ENCODE results near the gene KCNQ5.
"Not testable (repeated sequence)": the region's sequence is repeated elsewhere in the genome, so short reads cannot be mapped to it uniquely, and the experiment has no call there.

Gene KCNQ5

GRCh38 chr6:72968704-72969103 lies 346.8 kb downstream of the KCNQ5 start:
- TF ChIP-seq ZNF274 (IDR thresholded peaks at IDR 0.05; ENCODE audit: low read depth, low read length), result no peak
- no peak overlapping the region for H3K4me3 ChIP-seq (ENCODE audit: low read length)

- TF ChIP-seq ZNF274 (IDR thresholded peaks at IDR 0.05; ENCODE audit: low read depth, low read length), result no peak
- H3K4me3 ChIP-seq (ENCODE audit: low read length), result no peak overlapping the region
Measured at GRCh38 chr6:72969666-72970065, 347.8 kb downstream of the KCNQ5 start.

GRCh38 chr6:72972579-72972978 lies 350.7 kb downstream of the KCNQ5 start:
- TF ChIP-seq ZNF274 (IDR thresholded peaks at IDR 0.05; ENCODE audit: low read depth, low read length), result no peak
- H3K4me3 ChIP-seq (ENCODE audit: low read length), result no peak overlapping the region

DNA sequence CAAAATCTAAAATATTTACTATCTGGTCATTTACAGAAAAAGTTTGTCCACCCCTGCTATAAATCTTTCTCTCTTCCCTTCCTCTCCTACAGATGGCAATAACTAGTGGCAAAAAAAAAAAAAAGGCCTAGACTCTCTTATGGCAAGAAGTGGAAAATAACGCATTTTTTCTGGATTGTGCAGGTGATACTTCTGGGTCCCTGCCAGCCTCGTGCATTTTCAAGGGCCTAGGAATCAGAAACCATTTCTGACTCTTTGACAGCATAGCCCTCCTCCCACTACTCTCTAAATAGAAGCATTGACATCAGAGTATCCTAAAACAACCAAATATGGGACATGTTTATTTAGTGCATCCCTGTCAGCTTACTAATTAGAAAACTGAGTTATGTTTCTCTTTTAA lies 352.4 kb downstream of the KCNQ5 start:
- no peak for TF ChIP-seq ZNF274 (IDR thresholded peaks at IDR 0.05; ENCODE audit: low read depth, low read length)
- no peak overlapping the region for H3K4me3 ChIP-seq (ENCODE audit: low read length)

GRCh38 chr6:72975352-72975752 lies 353.5 kb downstream of the KCNQ5 start:
- no peak for TF ChIP-seq ZNF274 (IDR thresholded peaks at IDR 0.05; ENCODE audit: low read depth, low read length)
- no peak overlapping the region for H3K4me3 ChIP-seq (ENCODE audit: low read length)

GRCh38 chr6:72976484-72976883 lies 354.6 kb downstream of the KCNQ5 start:
- no peak overlapping the region for H3K4me3 ChIP-seq (ENCODE audit: low read length)
- TF ChIP-seq ZNF274 (IDR thresholded peaks at IDR 0.05; ENCODE audit: low read depth, low read length), result no peak

DNA sequence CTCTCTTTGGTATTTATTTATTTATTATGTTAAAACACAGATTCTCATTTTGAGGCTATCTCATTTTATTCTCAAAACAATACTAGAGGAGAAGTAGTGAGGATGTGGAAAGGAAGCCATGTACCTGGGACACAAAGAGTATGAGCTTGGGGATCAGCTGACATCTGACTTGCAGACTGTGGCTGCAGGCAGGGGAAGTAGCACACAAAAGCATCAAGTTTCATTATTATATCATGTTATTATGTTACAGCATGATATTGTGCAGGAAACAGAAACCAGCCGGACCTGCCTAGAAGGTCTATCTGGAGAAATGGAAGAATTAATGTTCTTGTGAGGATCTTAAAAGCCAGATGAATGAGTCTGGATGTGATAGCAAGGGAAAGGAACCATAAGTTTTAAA lies 355.2 kb downstream of the KCNQ5 start:
- no peak for TF ChIP-seq ZNF274 (IDR thresholded peaks at IDR 0.05; ENCODE audit: low read depth, low read length)
- H3K4me3 ChIP-seq (ENCODE audit: low read length), result no peak overlapping the region

- not testable (repeated sequence) for H3K4me3 ChIP-seq (ENCODE audit: low read length)
Measured at GRCh38 chr6:72978808-72979207, 356.9 kb downstream of the KCNQ5 start.

DNA sequence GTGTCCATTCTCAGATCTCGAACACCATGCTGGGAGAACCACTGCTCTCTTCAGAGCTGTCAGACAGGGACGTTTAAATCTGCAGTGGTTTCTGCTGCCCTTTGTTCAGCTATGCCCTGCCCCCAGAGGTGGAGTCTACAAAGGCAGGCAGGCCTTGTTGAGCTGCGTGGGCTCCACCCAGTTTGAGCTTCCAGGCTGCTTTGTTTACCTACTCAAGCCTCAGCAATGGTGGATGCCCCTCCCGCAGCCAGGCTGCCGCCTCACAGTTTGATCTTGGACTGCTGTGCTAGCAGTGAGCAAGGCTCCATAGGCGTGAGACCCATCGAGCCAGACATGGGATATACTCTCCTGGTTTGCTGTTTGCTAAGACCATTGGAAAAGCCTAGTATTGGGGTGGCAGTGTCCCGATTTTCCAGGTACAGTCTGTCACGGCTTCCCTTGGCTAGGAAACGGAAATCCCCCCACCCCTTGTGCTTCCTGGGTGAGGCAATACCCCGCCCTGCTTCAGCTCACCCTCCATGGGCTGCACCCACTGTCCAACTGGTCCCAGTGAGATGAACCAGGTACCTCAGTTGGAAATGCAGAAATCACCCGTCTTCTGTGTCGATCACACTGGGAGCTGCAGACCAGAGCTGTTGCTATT lies 362.4 kb downstream of the KCNQ5 start:
- H3K4me3 ChIP-seq (ENCODE audit: low read length), result not testable (repeated sequence)

DNA sequence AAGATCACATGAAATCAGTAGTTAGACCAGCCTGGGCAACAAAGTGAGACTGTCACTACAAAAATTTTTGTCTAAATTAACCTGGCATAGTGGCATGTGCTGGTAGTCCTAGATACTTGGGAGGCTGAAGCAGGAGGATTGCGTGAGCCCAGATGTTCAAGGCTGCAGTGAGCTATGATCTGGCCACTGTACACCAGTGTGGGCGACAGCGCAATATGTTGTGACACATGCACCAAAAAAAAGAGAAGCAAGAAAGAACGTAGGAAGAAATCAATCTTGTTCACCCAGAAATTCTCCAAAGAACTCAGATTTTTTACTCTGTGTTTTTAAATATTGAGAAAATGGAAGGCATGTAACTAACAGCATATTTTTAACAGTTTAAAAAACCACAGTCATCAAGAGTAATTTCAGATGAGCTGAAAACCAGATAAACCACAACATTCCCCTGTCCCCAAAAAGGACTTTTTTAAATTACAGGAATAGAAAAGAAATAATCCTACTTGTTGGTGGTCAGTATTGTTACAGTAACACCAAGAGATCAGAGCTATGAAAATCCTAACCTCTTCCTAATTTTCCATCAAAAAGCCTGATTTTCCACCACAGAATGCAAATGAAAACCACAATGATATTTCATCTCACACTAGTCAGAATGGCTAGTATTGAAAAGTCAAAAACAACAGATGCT lies 363.3 kb downstream of the KCNQ5 start:
- H3K4me3 ChIP-seq (ENCODE audit: low read length), result no peak overlapping the region
- no peak for TF ChIP-seq ZNF274 (IDR thresholded peaks at IDR 0.05; ENCODE audit: low read depth, low read length)

- TF ChIP-seq ZNF274 (IDR thresholded peaks at IDR 0.05; ENCODE audit: low read depth, low read length), result no peak
- H3K4me3 ChIP-seq (ENCODE audit: low read length), result no peak overlapping the region
Measured at GRCh38 chr6:72987301-72987700, 365.4 kb downstream of the KCNQ5 start.

DNA sequence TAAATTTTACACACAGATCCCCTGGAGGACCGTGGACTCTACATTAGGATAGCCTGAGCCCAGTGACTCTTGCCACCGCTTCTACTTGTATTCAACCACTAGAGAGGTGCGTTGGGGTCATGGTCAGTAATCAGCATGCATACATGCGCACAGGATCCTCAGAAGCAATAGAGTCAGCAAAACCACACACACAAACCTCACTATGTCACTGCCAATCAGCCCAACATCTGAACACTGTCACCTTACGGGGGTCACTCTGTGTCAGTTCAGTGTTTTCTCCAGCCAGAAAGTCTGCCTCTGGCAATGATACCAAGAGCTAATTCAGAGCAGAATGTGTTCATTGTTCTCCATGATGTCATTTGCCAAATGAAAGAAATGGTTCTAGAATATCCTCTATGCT lies 378.1 kb downstream of the KCNQ5 start:
- H3K4me3 ChIP-seq (ENCODE audit: low read length), result no peak overlapping the region
- no peak for TF ChIP-seq ZNF274 (IDR thresholded peaks at IDR 0.05; ENCODE audit: low read depth, low read length)

- TF ChIP-seq ZNF274 (IDR thresholded peaks at IDR 0.05; ENCODE audit: low read depth, low read length), result no peak
- no peak overlapping the region for H3K4me3 ChIP-seq (ENCODE audit: low read length)
Measured at GRCh38 chr6:73000460-73000859, 378.6 kb downstream of the KCNQ5 start.

DNA sequence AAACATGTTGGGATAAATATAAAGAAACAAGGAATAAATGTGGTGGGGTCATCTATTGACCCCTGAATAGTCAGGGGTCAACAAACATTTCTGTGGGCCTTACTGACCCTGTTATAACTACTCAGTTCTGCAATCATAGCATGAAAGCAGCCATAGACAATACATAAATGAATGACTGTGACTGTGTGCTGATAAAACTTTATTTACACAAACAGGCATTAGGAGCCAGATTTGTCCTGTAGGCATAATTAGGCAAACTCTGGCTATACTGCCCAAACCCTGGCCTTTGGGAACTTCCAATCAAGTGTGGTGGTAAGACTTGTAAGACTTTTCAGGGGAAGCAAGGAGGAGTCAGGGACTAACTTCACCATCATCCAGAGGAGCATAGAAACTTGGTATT lies 380.7 kb downstream of the KCNQ5 start:
- no peak for TF ChIP-seq ZNF274 (IDR thresholded peaks at IDR 0.05; ENCODE audit: low read depth, low read length)
- H3K4me3 ChIP-seq (ENCODE audit: low read length), result no peak overlapping the region

GRCh38 chr6:73003302-73003701 lies 381.4 kb downstream of the KCNQ5 start:
- TF ChIP-seq ZNF274 (IDR thresholded peaks at IDR 0.05; ENCODE audit: low read depth, low read length), result no peak

GRCh38 chr6:73004231-73004630 lies 382.4 kb downstream of the KCNQ5 start:
- TF ChIP-seq ZNF274 (IDR thresholded peaks at IDR 0.05; ENCODE audit: low read depth, low read length), result no peak
- no peak overlapping the region for H3K4me3 ChIP-seq (ENCODE audit: low read length)

More at GRCh38 chr6:73003302-73003701, 381.4 kb downstream of the KCNQ5 start:
- H3K4me3 ChIP-seq (ENCODE audit: low read length), result no peak overlapping the region
